CD14-positive monocyte (primary cell): ENCODE data around the gene LCLAT1. TPM values are rescaled to one million over a fixed set of nuclear protein-coding genes. Genes with fewer than 3 reads are reported as not detected.
A peak's percentile ranks its signal among the peaks of the same experiment; 100 is the strongest.

Experiments
- DNase-seq, 3 donors: peaks; one replicate each; pipeline ENCODE4 v3.0.0-alpha.2; 2011 to 2022
- H2AFZ ChIP-seq: 2 replicates; pipeline ENCODE4 v1.6.0; 2012; ENCODE audit warnings: mild to moderate bottlenecking, low read depth, low read length, inconsistent platforms; ENCODE audit not compliant: insufficient read depth, poor library complexity, severe bottlenecking
- H3K27ac ChIP-seq, 2 donors: 1 replicate in 1 of 2; 2 replicates in 1 of 2; pipeline ENCODE4 v1.5.1; 2012 to 2013; ENCODE audit warnings: low read length in 2 of 2, control low read depth in 1 of 2, inconsistent platforms in 1 of 2, low read depth in 1 of 2, mild to moderate bottlenecking in 1 of 2
- H3K27me3 ChIP-seq, 2 donors: one replicate each; pipeline versions ENCODE4 v1.6.0 to v1.6.1; 2011 to 2013; ENCODE audit warnings: low read length in 2 of 2; ENCODE audit not compliant: control insufficient read depth in 2 of 2, insufficient read depth in 2 of 2
- H3K36me3 ChIP-seq, 2 donors: replicated peaks in 1 of 2; 1 replicate in 1 of 2; 2 replicates in 1 of 2; pipeline versions ENCODE4 v1.5.1 to v1.6.1; 2012 to 2013; ENCODE audit warnings: low read length in 2 of 2, control low read depth in 1 of 2, inconsistent platforms in 1 of 2, mild to moderate bottlenecking in 1 of 2; ENCODE audit not compliant: insufficient read depth in 2 of 2, control insufficient read depth in 1 of 2
- H3K4me1 ChIP-seq, 2 donors: 1 replicate in 1 of 2; 2 replicates in 1 of 2; pipeline versions ENCODE4 v1.5.1 to v1.6.1; 2012 to 2013; ENCODE audit warnings: low read length in 2 of 2, control low read depth in 1 of 2, inconsistent platforms in 1 of 2, mild to moderate bottlenecking in 1 of 2, moderate library complexity in 1 of 2; ENCODE audit not compliant: insufficient read depth in 2 of 2, control insufficient read depth in 1 of 2
- H3K4me2 ChIP-seq: replicated peaks from 2 replicates; pipeline ENCODE3; 2012; ENCODE audit warnings: low read length, moderate library complexity, mild to moderate bottlenecking; ENCODE audit not compliant: poor library complexity, severe bottlenecking; ENCODE audit errors: extremely low read depth
- H3K4me3 ChIP-seq, 3 experiments: fragments of 200-600 bp in 1 of 3; sonication (generic) in 1 of 3; replicated peaks in 1 of 3; 1 replicate in 2 of 3; 2 replicates in 1 of 3; pipeline ENCODE4 v1.5.1; 2011 to 2013; ENCODE audit warnings: low read length in 3 of 3, mild to moderate bottlenecking in 3 of 3, control low read depth in 2 of 3, low read depth in 2 of 3, inconsistent platforms in 1 of 3, moderate library complexity in 1 of 3
- H3K79me2 ChIP-seq: 2 replicates; pipeline ENCODE4 v1.6.0; 2012; ENCODE audit warnings: mild to moderate bottlenecking, control low read depth, inconsistent platforms, low read length, moderate library complexity; ENCODE audit not compliant: insufficient read depth
- H3K9ac ChIP-seq: 2 replicates; pipeline ENCODE4 v1.6.0; 2017; ENCODE audit warnings: low read length, mild to moderate bottlenecking; ENCODE audit not compliant: insufficient read depth, poor library complexity, severe bottlenecking
- H3K9me3 ChIP-seq, 2 donors: replicated peaks in 1 of 2; 1 replicate in 1 of 2; 2 replicates in 1 of 2; pipeline versions ENCODE4 v1.5.1 to v1.6.1; 2012 to 2013; ENCODE audit warnings: low read length in 2 of 2, control low read depth in 1 of 2; ENCODE audit not compliant: control insufficient read depth in 1 of 2, insufficient read depth in 1 of 2
- H4K20me1 ChIP-seq: 2 replicates; pipeline ENCODE4 v1.6.0; 2012; ENCODE audit warnings: mild to moderate bottlenecking, low read length, control low read depth, moderate library complexity; ENCODE audit not compliant: insufficient read depth
- H3K27ac Mint-ChIP-seq, 7 donors: one replicate each; pipeline ENCODE4 v1.8.0; 2020; ENCODE audit warnings: mild to moderate bottlenecking in 7 of 7, mixed read lengths in 7 of 7, moderate library complexity in 6 of 7, inconsistent platforms in 2 of 7
- H3K27me3 Mint-ChIP-seq, 3 donors: one replicate each; pipeline ENCODE4 v1.8.0; 2021 to 2022; ENCODE audit warnings: low read depth in 3 of 3, mild to moderate bottlenecking in 3 of 3, mixed read lengths in 3 of 3, moderate library complexity in 3 of 3, inconsistent platforms in 1 of 3
- H3K36me3 Mint-ChIP-seq, 2 donors: one replicate each; pipeline ENCODE4 v1.8.0; 2020; ENCODE audit warnings: mixed read lengths in 2 of 2, inconsistent platforms in 1 of 2, mild to moderate bottlenecking in 1 of 2
- H3K4me1 Mint-ChIP-seq: one replicate; pipeline ENCODE4 v1.8.0; 2020; ENCODE audit warnings: mild to moderate bottlenecking, mixed read lengths
- H3K4me3 Mint-ChIP-seq, 2 donors: one replicate each; pipeline ENCODE4 v1.8.0; 2020; ENCODE audit warnings: mild to moderate bottlenecking in 2 of 2, mixed read lengths in 2 of 2, moderate library complexity in 1 of 2
- H3K9me3 Mint-ChIP-seq, 7 donors: one replicate each; pipeline ENCODE4 v1.8.0; 2020 to 2022; ENCODE audit warnings: mixed read lengths in 7 of 7, mild to moderate bottlenecking in 6 of 7, moderate library complexity in 6 of 7, inconsistent platforms in 2 of 7
- WGBS: methylation state at CpG from one replicate; pipeline ENCODE4 v1.1.5; 2013; ENCODE audit warnings: missing lambda C conversion rate; ENCODE audit not compliant: insufficient coverage; 5-methylcytosine and 5-hydroxymethylcytosine counted together
- intact Hi-C, 2 donors: fragments of 100-400 bp; cut with micrococcal nuclease; formaldehyde crosslinking; loops; one replicate each; pipeline versions ENCODE4 v1.15.0 to v1.15.1; 2023
- polyA plus RNA-seq, 3 donors: library from polyadenylated mRNA; depleted of rRNA in 1 of 3; unstranded in 2 of 3; stranded (reverse) in 1 of 3; fragments of 300-500 nt in 2 of 3; fragments of >200 nt in 1 of 3; fragmentation: Illumina TruSeq in 2 of 3; gene quantifications; 1 replicate in 2 of 3; 2 replicates in 1 of 3; pipeline ENCODE4 v1.2.3, GENCODE V29; 2012 to 2021
- TF ChIP-seq, protein P1 (sequence below): fragments of 200-600 bp; IDR thresholded peaks from one replicate; pipeline ENCODE4 v1.8.0; 2022; ENCODE audit warnings: antibody characterized with exemption, mild to moderate bottlenecking

Gene LCLAT1
- polyA plus RNA-seq, 3 donors: 1.2 to 5.7 (median 1.3) TPM

GRCh38 chr2:30422444-30423040 lies 24.5 kb upstream of the LCLAT1 start:
- DNase-seq: no peak
- H3K4me3 ChIP-seq: no peak overlapping the region
- Mint-ChIP-seq H3K4me3 (no peak overlapping the region), H3K36me3 (no peaks in the 10 kb centered on the region), H3K27me3 (peaks cover 2 to 8% (median 6%) of the 10 kb centered on the region in 3 donors), H3K4me1 (peaks cover 7% of the 10 kb centered on the region), H3K27ac (peak overlapping the region in 1 of 7 donors; percentile 17), H3K9me3 (peaks cover 0 to 3% (median 0%) of the 10 kb centered on the region in 7 donors)
- no peaks in the 10 kb centered on the region for H3K79me2 ChIP-seq
- no peaks in the 10 kb centered on the region for H3K36me3 ChIP-seq
- no peak overlapping the region for H2AFZ ChIP-seq
- H3K9me3 ChIP-seq: no peaks in the 10 kb centered on the region
- H3K4me1 ChIP-seq: no peaks in the 10 kb centered on the region
- H3K27me3 ChIP-seq: no peaks in the 10 kb centered on the region
- no peaks in the 10 kb centered on the region for H4K20me1 ChIP-seq
- intact Hi-C loops: no loop called here
- no peak overlapping the region for H3K4me2 ChIP-seq
- no peak overlapping the region for H3K9ac ChIP-seq
- H3K27ac ChIP-seq: no peak overlapping the region
- TF ChIP-seq, protein P1, sequence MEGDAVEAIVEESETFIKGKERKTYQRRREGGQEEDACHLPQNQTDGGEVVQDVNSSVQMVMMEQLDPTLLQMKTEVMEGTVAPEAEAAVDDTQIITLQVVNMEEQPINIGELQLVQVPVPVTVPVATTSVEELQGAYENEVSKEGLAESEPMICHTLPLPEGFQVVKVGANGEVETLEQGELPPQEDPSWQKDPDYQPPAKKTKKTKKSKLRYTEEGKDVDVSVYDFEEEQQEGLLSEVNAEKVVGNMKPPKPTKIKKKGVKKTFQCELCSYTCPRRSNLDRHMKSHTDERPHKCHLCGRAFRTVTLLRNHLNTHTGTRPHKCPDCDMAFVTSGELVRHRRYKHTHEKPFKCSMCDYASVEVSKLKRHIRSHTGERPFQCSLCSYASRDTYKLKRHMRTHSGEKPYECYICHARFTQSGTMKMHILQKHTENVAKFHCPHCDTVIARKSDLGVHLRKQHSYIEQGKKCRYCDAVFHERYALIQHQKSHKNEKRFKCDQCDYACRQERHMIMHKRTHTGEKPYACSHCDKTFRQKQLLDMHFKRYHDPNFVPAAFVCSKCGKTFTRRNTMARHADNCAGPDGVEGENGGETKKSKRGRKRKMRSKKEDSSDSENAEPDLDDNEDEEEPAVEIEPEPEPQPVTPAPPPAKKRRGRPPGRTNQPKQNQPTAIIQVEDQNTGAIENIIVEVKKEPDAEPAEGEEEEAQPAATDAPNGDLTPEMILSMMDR: no peak
- 95% methylated on average over 6 of the region's 8 CpGs for WGBS

DNA sequence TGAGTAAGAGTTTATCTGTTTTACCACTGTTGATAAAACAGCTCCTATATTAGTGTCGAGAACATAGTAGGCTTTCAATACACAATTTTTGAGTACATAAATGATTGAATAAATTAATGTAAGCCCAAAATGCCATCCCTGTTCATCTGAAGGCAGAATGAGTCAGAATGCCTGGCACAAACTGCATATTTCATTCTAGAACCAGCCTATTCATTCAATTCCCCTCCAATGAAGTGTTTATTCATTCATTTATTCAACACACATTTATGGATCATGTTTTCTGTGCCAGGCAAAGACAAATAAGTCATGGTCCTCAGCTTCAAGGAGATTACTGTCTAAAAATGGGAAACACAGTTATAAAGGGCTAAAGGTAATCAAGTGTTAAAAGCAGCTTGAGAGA lies 22.8 kb upstream of the LCLAT1 start:
- no peak overlapping the region for H3K4me3 Mint-ChIP-seq
- no peaks in the 10 kb centered on the region for H3K79me2 ChIP-seq
- DNase-seq: no peak
- no peak overlapping the region for H3K27ac Mint-ChIP-seq
- no peak overlapping the region for H2AFZ ChIP-seq
- H4K20me1 ChIP-seq: no peaks in the 10 kb centered on the region
- peaks cover 13% of the 10 kb centered on the region for H3K4me1 Mint-ChIP-seq
- H3K4me3 ChIP-seq: no peak overlapping the region
- no peaks in the 10 kb centered on the region for H3K4me1 ChIP-seq
- H3K27me3 ChIP-seq: no peaks in the 10 kb centered on the region
- peaks cover 0 to 3% (median 0%) of the 10 kb centered on the region in 7 donors for H3K9me3 Mint-ChIP-seq
- intact Hi-C loops: no loop called here
- no peaks in the 10 kb centered on the region for H3K9me3 ChIP-seq
- no peaks in the 10 kb centered on the region for H3K36me3 ChIP-seq
- WGBS: no CpG with 5 or more reads among the region's 1 CpG
- H3K36me3 Mint-ChIP-seq: no peaks in the 10 kb centered on the region
- TF ChIP-seq, protein P1: no peak
- H3K27ac ChIP-seq: no peak overlapping the region
- peaks cover 2 to 8% (median 6%) of the 10 kb centered on the region in 3 donors for H3K27me3 Mint-ChIP-seq
- no peak overlapping the region for H3K9ac ChIP-seq
- no peak overlapping the region for H3K4me2 ChIP-seq
